Stimulated activated naive CD8-positive, alpha-beta T cell treated with anti-CD3 and anti-CD28 coated beads, Interleukin-15, Interleukin-2, amounts not matched to agents 100 U/mL and 50 U/mL, for 24 hours (primary cell): ENCODE results near the gene SGMS1.
A peak's percentile ranks its signal among the peaks of the same experiment; 100 is the strongest.
"Not testable (repeated sequence)": the region's sequence is repeated elsewhere in the genome, so short reads cannot be mapped to it uniquely, and the experiment has no call there.

Experiments
- ATAC-seq: fragments of 150-1000 bp; cut with Tn5 transposase; one replicate; pipeline ENCODE4 v1.10.0; 2021
- DNase-seq: peaks from one replicate; pipeline ENCODE4 v3.0.0; 2021

SGMS1 gene

DNA sequence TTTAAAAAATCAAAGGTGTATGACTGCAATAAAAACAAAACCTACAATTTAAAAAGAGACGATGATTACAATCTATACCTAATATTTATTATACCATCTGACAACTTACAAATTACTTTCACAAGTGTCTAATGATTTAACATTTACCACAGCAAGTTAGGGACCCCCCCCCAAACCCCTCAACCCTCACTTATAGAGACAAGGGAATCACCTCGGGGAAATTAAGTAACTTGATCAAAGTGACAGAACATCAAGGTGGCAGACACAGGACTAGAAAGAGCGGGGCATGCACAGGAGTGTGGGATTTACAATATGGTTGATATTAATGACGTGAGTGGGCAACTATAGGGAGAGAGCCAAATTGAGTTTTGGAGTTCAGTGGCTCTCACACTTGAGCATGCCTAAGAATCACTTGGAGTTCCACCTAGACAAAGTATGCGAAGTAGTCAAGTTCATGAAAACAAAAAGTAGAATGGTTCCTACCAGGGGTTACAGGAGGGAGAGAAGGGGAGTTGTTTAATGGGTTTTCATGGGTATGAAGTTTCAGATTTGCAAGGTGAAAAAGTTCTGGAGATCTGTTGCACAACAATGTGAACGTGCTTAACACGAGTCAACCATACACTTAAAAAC lies 43.4 kb downstream of the SGMS1 start:
- ATAC-seq (no peak), DNase-seq (no peak)

DNA sequence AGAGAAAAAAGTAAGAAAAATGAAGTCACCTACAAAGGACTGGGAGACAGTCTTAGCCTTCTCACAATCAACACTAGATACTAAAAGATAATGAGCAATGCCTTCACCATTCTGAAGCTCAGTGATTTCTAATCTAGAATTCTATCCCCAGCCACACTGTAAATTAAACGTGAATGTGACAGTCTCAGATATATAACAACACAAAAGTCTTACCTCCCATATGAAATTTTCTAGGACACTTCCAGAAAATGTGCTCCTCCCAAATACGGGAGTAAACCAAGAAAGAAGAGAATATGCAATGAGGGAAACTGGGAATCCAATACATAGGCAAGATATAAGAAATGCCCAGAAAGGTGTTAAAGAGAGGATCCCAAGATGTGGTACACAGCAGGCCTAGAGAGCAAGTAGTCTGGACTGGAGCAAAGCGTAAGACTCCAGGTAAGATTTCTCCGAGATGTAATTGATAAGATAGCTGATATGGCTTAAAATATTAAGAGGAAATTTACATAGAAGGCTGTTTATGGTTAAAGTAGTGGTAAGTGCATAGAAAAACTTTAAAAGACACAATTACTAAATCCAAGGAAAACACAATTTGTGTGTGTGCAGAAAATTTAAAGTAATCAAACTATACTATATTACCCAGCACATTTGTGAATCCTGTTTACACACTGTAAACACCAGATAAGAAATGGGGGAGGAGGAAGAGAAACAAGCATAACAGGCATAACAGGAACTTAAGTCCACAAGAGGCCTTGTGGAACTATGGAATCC lies 44.1 kb downstream of the SGMS1 start:
- ATAC-seq: no peak
- DNase-seq: no peak

DNA sequence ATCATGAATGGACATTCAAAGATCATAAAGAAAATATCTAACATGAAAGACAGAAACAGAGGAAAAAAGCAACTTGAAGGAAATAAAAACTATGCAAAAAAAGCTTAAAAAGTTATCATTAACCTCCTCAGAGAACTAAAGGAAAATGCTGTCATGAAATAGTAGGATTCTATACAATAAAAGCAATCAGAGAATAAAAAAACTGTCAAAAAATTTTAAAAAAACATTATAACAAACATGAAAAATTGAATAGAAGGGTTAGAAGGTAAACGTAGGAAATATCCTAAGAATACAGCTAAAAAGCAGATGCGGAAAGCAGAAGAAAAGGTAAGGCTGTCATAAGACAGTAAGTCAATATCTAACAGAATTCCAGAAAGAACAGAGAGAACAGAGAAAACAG lies 44.8 kb downstream of the SGMS1 start:
- DNase-seq (no peak), ATAC-seq (no peak)

DNA sequence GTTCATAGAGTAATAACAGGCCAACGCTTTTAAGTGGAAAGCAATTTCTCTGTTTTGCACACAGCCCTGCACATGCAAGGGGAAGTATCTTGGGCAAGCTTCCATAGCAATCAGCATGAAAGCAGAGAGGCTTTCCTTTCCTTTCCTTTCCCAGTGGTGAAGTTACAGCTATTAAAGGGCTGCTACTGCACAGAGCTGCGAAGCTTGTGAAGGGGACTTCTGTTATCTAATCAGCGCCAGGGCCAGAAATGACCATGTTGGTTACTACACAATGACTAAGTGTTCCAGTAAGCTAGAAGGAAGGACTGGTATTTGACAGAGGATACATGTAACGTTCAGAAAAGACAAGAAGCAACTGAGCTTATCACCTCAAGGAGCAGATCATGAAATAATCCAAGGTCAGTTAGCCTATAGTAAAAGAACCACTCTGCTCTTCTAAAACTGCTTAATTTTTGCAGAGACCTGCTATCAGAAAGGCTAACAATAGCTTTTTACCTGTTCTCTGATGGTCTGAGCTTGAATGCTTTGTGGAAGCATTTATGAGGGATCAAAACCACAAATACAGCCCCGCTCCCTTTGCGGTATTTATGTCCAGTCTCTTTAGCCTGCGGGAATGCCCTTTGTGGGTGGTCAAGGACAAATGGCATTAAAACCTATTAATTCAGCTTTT lies 45.9 kb downstream of the SGMS1 start:
- ATAC-seq (peak; percentile 74), DNase-seq (no peak)

DNA sequence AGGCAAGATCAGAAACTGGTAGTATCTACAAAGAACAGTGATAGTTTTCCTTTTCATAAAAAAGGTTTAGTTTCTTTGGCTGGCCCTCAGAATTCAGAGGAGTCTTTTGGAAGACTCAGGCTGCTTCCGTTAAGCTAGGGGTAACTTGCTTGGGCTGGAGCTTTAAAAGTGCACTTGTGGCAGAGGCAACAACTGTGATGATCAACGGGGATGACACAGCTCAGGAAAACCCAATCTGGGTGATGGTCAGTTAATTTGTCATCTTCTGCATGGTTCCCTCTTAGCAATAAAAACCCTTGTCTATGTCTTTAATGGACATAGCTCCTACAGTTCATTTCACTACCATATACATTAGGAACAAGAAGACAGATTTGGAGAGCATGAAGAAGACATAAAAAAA lies 46.7 kb downstream of the SGMS1 start:
- DNase-seq (no peak), ATAC-seq (no peak)

DNA sequence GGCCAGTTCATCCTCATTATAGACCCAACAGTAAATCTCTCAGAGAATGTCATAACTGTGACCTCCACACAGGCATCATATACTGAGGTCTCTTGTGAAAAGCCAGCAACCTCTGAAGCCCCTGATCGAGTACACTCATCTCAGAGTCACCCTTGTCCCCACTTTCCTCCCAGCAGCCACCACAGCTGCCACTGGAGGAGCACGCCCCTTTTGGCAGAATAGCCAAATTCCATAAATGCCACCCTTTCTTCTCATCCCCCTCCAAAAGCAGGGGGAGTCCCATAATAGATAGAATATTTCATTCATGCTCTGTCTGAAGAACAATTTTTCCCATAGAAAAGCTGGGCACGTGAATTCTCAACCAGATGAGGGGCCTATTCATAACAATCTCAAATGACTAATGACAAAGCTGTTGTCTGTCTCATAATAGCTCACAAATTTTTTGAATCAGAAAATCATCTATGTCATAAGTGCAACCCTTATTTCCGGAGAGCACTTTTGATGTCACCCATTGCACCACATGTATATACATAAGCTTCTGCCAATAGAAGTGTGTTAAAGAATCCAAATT lies 47.4 kb downstream of the SGMS1 start:
- ATAC-seq (no peak), DNase-seq (no peak)

DNA sequence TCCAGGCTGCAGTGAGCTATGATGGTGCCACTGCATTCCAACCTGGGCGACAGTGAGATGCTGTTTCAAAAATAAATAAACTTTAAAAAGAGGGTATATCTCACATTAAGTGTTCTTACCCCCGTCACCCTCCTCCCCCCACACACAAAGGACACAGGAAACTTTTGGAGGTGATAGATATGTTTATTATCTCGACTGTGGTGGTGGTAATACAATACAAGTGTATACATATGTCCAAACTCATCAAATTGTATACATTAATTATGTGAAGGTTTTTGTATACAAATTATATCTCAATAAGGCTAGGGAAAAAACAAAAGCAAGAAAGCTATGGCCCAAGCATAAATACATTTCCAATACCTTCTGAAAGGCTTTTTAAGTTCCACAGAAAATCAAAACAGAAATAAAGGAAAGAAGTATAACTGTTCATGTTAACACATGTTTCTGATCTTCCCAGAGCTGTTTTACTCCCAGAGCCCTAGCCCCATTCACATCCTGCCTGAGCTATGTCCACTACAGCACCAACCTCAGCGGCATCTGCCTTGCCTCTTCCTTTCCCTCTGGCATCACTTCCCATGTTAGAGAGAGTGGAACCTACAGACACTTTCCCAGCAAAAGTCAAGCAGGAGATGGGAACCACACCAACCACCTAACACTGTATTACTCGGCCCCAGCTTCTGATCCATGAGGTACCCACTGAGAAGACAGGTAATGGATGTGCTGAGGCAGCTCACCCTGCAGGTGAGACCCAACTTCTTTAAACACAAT lies 48.1 kb downstream of the SGMS1 start:
- ATAC-seq: no peak
- no peak for DNase-seq

DNA sequence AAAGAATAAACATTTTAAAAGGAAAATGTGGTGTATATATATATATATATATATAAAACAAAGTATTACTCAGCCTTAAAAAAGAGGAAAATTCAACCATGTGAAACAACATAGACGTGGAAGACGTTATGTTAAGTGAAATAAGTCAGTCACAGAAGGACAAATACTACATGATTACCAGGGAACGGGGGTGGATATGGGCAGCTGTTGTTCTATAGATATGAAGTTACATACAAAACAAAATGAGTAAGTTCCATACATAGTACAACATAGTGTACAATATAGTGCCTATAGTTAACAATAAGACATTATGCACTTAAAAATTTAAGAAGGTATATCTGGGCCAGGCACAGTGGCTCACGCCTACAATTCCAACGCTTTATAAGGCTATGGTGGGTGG lies 48.8 kb downstream of the SGMS1 start:
- DNase-seq (no peak), ATAC-seq (no peak)

DNA sequence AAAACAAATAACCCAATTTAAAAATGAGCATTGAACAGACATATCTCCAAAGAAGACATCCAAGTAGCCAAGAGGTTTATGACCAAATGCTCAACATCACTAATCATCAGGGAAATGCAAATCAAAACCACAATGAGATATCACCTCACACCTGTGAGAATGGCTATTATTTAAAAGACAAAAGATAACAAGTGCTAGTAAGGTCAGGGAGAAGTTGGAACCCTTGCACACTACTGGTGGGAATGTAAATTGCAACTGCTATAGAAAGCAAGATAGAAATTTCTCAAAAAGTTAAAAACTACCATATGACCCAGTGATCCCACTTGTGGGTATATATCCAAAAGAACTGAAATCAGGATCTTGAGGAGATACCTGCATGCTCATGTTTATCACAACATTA lies 49.5 kb downstream of the SGMS1 start:
- DNase-seq: no peak
- no peak for ATAC-seq

DNA sequence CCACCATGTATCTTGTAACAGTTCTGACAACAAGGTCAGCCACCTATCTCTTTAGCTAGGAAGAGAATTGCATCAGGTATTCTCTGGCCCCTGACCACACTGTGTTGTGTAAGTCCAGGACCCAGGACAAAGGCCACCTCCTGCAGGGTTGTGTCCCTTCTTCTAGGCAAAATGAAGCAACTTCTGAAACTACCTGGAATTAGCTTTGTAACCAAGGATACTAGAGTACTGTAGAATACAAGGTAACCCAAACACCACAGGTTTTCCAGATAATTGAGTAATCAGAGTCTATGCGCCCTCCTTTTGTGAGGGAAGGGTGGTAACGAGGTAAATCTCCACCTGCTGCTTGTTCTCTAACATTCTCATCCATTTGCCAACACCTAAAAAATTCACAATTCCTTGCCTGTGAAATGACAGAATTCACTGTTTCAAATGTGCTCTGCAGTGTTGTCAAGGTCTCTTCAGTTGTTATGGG lies 51.7 kb downstream of the SGMS1 start:
- no peak for DNase-seq
- ATAC-seq: no peak

DNA sequence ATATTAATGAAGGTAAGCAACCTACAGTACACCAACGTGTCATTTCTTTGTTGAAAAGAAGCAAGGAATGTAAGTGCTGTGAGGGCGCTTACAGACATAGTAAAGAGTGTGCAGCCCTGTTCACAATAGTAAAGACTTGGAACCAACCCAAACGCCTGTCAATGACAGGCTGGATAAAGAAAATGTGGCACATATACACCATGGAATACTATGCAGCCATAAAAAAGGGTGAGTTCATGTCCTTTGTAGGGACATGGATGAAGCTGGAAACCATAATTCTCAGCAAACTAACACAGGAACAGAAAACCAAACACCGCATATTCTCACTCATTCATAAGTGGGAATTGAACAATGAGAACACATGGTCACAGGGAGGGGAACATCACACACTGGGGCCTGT lies 55.0 kb downstream of the SGMS1 start:
- ATAC-seq, DNase-seq: not testable (repeated sequence)

DNA sequence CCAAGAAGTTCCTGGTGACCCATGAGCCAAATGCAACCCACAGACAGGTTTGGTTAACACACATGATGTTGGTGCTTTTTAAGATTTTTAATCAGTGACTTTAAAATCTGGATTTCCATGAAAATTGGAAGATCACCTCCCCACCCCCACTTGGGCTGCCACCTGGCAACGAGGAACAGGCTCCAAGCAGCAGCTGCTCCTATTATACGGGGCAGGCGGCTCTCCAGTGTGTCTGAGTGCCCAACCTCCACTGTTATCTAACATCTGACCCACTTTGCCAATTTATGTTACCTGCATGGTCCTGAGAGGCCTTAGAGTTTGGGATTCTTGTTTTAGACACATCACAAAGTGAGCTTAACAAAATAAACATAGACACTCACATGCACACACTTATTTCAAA lies 56.4 kb downstream of the SGMS1 start:
- DNase-seq (no peak), ATAC-seq (no peak)

DNA sequence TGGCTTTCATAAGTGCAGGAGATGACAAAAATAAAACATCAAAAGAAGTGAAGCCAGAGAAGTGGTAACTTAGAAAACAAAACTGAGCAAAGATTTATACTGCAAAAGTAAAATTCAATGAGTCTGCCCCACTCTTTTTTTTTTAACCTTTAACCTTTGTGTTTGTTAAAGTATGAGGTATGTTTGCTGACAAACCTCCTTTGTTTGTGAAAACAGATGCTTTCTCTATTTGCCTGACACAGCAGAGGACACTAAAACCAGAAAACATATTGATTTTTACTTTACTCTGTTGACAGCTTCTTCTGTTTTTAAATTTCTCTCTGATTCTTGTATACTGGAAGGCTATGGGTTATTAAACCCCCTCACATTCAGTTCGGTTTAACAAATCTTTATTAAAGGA lies 57.6 kb downstream of the SGMS1 start:
- DNase-seq: no peak
- no peak for ATAC-seq

DNA sequence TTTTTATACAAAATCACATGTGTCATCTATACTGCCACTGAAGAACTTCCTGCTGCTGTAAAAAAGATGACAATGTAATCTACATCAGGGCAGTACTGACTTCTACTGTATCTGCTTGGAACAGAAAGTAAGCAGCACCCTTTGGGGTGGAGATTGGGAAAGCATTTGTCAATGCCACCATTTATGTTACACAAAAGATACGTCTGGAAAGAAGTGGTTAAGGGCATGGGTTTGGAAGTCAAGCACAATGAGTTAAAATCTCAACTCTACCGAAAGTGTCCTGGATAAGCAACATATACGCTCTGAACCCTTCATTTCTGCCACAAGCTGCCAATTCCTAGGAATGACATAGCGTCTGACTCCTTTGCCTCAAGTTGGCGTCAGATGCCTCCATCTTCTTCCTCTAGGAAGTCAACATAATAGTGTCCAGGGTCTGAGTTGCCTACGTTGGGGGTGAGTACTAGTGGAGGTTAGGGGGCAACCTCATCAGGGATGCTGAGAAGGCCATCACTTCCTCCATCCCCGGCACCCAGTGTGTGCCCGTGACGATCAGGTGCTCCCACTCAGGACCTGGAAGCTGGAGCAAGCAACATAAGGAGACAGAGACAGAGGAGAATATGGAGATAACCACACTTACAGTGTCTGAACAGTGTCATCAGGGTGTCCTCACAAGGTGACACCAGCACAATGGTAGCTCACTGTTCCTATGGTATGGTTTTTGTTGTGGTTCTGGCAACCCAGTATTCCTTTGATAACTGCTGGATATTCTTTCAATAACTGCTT lies 58.3 kb downstream of the SGMS1 start:
- no peak for ATAC-seq
- no peak for DNase-seq

DNA sequence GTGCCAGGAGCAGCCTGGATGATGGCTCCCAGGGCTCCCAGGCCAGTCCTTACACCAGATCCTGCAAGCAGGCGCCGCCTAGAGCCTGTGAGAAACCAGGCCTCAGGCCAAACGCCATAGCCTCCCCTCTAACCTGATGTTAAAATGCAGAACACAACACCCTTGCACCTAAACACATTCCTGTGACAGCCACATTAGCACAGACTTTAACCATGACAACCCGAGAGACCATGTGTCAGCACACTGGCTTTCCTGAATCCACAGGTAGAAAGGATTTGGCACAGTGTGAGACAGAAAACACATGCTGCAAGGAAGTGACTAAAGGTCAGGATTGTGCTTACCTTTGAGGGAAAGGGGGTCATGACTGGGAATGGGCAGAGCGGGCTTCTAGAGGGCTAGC lies 59.9 kb downstream of the SGMS1 start:
- no peak for ATAC-seq
- no peak for DNase-seq

DNA sequence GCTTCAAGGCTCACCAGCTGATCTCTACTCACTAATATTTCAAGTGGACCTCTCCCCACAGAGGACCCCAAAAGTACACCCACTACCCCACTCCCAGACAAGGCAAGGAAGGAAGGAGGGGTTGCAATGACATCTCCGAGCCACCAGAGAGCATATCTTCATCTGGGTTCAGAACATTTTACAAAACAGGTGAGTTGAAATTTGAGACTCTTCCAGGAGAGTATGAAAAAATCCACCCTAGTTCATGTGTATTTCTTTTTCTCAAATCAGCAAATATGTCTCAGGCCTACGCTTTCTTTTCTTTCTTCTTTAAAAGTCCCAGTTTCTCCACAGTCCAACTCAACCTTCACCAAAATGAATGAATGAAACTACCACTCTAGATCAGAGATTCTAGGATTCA lies 61.9 kb downstream of the SGMS1 start:
- no peak for DNase-seq
- ATAC-seq: no peak

DNA sequence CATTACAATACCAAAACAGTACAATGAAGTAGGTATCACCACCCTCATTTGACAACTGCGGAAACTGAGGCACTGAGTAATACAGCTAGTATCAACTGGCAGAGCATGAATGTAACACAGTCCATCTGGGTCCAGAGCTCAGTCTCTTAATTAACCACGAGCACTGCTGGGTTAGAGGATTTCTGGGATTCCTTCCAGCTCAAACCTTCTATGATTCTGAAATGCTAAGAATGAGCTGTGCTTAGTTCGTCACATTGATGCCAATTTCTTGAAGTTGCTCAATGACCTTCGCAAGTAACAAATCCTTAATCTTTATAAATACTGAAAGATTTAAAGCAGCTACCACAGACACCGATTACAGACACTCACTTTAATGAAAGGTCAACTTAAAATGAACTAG lies 62.5 kb downstream of the SGMS1 start:
- DNase-seq (no peak), ATAC-seq (no peak)

DNA sequence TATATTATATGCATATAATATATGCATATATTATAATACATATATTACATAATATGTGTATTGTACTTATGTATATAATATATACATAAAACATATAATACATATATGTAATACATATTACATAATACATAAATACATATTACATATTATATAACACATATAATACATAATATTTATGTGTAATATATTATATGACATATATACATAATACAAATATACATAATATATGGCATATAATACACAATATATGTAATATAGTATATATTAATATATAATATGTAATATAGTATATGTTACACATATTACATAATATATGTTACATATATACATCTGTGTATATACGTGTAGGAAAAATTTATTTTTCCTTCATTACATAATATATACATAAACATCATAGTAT lies 63.4 kb downstream of the SGMS1 start:
- ATAC-seq (no peak), DNase-seq (no peak)

DNA sequence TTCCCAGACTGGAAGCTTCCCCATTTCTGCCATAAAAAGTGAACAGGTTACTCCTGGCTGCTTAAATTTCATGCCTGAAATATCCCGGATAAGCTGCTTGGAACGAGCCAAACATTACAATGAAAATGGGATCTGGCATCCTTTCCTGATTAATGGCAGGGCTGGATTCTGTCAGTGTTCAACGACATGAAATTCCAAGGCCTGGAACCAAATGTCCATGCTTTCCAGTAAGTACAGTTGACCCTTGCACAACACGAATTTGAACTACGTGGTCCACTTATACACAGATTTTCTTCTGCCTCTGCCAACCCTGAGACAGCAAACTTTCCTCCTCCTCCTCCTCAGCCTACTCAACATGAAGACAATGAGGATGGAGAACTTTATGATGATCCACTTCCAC lies 65.4 kb downstream of the SGMS1 start:
- no peak for ATAC-seq
- no peak for DNase-seq

DNA sequence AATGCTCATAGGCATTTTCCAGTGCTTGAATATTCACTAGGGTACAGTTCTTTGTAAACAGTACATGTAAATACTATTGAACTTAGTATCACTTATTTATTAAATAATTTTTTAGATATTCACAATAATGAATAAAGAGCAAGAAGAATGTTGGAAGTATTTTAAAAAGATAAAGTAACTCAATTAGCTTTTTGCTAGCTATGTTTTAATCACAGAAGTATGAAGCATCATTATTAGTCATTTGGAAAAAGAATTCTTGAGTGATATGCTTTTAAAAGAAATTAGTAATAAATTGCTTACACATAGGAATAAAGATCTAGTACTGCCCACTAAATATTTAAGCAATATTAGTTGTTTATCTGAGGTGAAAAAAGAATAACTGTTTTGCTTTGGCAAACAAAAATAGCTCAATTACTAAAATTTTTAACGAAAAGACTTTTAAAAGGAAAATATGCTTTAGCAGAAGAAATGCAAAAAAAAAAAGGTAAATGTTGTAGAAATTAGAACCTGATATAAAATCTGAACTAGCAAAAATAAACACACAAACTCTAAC lies 66.5 kb downstream of the SGMS1 start:
- ATAC-seq (no peak), DNase-seq (no peak)
